Measurements from ENCODE around the gene WWTR1.
A peak's percentile ranks its signal among the peaks of the same experiment; 100 is the strongest.

WWTR1 gene

DNA sequence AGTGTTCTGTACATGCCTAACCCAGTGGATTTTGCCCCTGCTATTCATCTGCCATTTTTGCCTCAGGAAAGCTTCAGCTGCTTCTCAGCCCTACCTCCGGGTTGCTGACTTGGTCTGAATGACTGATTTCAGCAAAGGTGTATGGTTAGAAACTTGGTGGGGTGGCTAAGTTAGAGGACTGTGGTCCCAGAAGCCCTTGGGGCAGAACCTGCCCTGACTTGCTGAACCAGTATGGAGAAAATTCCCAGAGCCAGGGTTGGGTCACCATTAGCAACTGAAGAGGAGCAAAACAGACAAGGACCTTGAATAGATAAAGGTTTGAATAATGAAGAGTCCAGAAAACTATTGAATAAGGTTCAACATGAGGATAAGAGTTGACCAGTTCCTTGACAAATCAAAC, 6.1 kb upstream of the WWTR1 start:
- H3K4me3 ChIP-seq (ENCODE audit: low read length) = no peak overlapping the region
- no peak for TF ChIP-seq ZNF274 (IDR thresholded peaks at IDR 0.05; ENCODE audit: low read depth, low read length)

DNA sequence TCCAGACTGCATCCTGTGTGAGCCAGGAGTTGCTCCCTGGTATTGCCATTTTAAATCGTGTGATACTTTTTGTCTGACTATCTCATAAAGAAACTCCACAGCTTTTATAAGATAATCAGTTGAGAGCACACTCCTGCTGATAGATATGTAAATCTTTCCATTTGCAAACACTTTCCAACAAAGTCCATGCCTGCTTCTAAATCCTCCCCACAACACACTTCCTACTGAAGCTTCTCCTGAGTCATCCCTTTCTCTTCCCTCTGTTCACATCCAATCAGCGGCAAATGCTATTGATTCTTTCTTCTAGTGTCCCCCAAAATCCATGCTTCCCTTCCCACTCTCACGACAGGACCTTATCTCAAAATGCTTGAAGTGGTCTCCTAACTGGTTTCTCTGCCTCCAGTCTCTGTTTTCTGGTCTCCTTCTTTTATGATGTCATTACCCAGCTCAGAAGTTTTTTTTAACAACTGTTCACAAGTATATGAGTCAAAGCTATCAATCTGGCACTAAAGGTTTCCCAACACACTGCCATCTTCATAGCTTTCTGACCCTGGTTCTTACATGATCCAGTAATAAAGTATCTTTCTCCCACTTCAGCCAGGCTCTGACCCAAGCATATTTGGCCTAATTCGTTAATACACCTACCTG, 4.5 kb upstream of the WWTR1 start:
- H3K4me3 ChIP-seq (ENCODE audit: low read length) = no peak overlapping the region
- TF ChIP-seq ZNF274 (IDR thresholded peaks at IDR 0.05; ENCODE audit: low read depth, low read length) = no peak

- TF ChIP-seq ZNF274 (IDR thresholded peaks at IDR 0.05; ENCODE audit: low read depth, low read length) = no peak
- no peak overlapping the region for H3K4me3 ChIP-seq (ENCODE audit: low read length)
These were observed 2.6 kb upstream of the WWTR1 start for GRCh38 chr3:149660462-149660861.

- no peak for TF ChIP-seq ZNF274 (IDR thresholded peaks at IDR 0.05; ENCODE audit: low read depth, low read length)
- peak overlapping the region; percentile 74; the same call in 1 of the 2 replicates for H3K4me3 ChIP-seq (ENCODE audit: low read length)
These were observed 1.1 kb upstream of the WWTR1 start for GRCh38 chr3:149658744-149659497.

- no peak for TF ChIP-seq ZNF274 (IDR thresholded peaks at IDR 0.05; ENCODE audit: low read depth, low read length)
- H3K4me3 ChIP-seq (ENCODE audit: low read length) = peak overlapping the region; percentile 74
These were observed 402 bp downstream of the WWTR1 start for GRCh38 chr3:149657321-149657925.

DNA sequence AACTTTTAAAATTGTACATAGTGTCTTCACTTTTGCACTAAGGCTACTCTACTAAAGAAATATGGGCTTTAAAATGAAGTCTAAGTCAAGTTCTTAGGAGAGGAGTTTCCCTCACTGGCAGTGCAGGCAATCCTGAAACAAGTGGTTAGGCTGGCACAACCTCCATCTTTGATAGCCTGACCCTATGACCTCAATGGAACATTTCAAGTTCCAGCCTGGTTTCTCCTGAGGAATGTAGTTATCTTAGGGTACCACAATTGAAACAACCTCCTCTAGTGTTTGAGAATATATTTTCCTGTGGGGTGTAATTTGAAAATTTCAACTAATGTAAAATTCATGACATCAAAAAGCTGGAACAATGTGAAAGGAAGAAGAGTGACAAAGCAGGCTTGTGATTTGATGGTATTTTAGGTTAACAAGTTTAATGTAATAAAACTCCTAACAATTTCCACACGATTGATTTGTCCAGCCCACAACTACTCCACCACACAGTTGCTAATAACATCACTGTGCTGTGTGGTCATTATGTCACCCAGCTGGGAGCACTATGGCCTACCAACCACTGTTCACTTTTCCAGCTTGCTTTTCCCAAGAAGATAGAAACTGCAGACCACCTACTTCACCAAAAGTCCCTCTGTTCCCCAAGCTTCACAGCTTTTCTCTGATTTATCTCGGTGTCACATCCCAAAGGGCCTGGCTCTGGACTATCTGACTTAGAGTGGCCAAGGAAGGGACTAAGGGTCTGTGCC, 1.8 kb downstream of the WWTR1 start:
- H3K4me3 ChIP-seq (ENCODE audit: low read length) = peak overlapping the region; percentile 74

DNA sequence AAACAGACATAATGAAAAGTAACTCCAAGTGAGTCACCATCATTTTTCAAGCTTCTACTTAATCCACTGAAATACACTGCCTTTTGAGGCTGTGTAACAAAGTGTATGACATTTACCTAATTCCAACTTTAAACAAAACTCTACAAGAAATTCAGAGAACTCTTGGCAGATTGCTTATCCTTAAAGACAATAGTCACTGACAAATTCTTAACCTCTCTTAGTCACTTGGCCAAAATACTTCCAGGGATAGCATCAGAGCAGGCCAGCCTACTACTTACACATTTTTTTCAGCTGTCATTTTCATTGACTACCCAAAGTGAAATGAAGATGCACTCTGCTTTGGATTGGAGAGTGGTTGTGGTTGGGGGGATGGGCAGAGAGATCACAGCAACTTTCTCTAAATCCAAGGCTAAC, 3.6 kb downstream of the WWTR1 start:
- no peak for TF ChIP-seq ZNF274 (IDR thresholded peaks at IDR 0.05; ENCODE audit: low read depth, low read length)
- H3K4me3 ChIP-seq (ENCODE audit: low read length) = no peak overlapping the region

More for the DNA sequence above, 1.8 kb downstream of the WWTR1 start:
- no peak for TF ChIP-seq ZNF274 (IDR thresholded peaks at IDR 0.05; ENCODE audit: low read depth, low read length)

- no peak overlapping the region for H3K4me3 ChIP-seq (ENCODE audit: low read length)
- TF ChIP-seq ZNF274 (IDR thresholded peaks at IDR 0.05; ENCODE audit: low read depth, low read length) = no peak
These were observed 4.3 kb downstream of the WWTR1 start for GRCh38 chr3:149653564-149653963.

DNA sequence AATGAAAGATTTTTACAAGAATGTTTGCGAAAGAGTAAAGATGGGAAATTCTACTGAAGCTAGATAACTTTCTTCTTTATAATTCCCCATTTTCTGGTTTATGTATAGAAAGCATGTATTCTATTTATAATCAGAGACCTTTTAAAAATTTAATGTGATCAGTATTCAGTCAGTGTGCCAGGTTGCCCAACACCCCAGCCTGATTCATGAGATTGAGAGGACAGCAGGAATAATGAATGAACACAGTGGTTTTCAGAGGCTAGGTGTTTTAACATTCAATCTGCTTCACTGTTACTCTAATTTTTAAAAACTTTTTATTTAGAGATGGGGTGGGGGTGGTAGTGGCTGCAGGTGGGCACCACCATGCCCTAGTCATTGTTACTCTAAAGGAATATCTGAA, 4.7 kb downstream of the WWTR1 start:
- no peak for TF ChIP-seq ZNF274 (IDR thresholded peaks at IDR 0.05; ENCODE audit: low read depth, low read length)
- no peak overlapping the region for H3K4me3 ChIP-seq (ENCODE audit: low read length)

- TF ChIP-seq ZNF274 (IDR thresholded peaks at IDR 0.05; ENCODE audit: low read depth, low read length) = no peak
These were observed 7.0 kb downstream of the WWTR1 start for GRCh38 chr3:149650828-149651227.

DNA sequence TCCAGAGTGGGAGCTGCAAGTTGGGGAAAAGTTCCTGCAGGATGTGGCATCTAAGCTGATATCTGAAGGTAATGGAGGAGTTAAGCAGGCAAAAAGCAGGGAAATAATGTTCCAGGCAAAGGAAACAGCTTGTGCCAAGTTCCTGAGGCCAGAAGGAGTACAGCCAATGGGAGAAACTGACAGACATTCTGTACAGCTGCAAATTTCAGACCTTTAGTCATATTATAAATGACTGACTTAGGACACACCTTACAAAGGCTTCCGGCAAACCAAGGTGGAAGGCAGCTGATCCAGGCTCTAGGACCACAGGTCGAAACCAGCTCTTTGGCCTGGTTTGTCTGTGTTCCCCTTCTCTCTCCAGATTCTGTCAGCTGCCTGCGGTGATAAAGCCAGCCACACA, 9.3 kb downstream of the WWTR1 start:
- no peak for TF ChIP-seq ZNF274 (IDR thresholded peaks at IDR 0.05; ENCODE audit: low read depth, low read length)
- no peak overlapping the region for H3K4me3 ChIP-seq (ENCODE audit: low read length)

More at GRCh38 chr3:149650828-149651227, 7.0 kb downstream of the WWTR1 start:
- no peak overlapping the region for H3K4me3 ChIP-seq (ENCODE audit: low read length)

DNA sequence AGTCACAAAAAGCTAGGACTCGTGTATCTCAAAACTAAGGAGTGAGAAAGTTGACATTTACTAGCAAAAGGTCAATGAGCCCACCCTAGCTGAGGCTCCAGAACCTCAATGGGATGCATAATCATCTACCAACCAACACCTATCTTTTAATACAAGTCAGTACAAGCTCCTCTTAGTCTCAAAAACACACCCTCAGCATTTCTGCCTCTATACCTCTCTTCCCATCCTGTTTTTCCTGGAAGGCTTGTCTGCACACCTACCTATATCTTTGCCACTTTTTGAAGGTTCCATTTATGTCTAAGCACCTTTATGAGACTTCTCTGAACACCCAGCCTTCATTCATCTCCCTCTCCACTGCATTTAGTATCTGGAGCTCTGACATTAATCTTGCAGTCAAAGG, 10.0 kb downstream of the WWTR1 start:
- no peak overlapping the region for H3K4me3 ChIP-seq (ENCODE audit: low read length)

GRCh38 chr3:149647285-149647684, 10.5 kb downstream of the WWTR1 start:
- no peak overlapping the region for H3K4me3 ChIP-seq (ENCODE audit: low read length)
- no peak for TF ChIP-seq ZNF274 (IDR thresholded peaks at IDR 0.05; ENCODE audit: low read depth, low read length)

More for the DNA sequence above, 10.0 kb downstream of the WWTR1 start:
- no peak for TF ChIP-seq ZNF274 (IDR thresholded peaks at IDR 0.05; ENCODE audit: low read depth, low read length)

- H3K4me3 ChIP-seq (ENCODE audit: low read length) = no peak overlapping the region
- TF ChIP-seq ZNF274 (IDR thresholded peaks at IDR 0.05; ENCODE audit: low read depth, low read length) = no peak
These were observed 11.6 kb downstream of the WWTR1 start for GRCh38 chr3:149646181-149646766.

All from GM08714 (cell line).